ENCODE measurements around the gene TRIM37.

The TRIM37 gene

GRCh38 chr17:59084154-59084553 is 22.5 kb downstream of the TRIM37 start:
- peaks cover 2% of the 10 kb centered on the region; the same call in 1 of the 2 replicates for H3K36me3 ChIP-seq (ENCODE audit: insufficient read depth)
- no peaks in the 10 kb centered on the region for H3K79me2 ChIP-seq (ENCODE audit: insufficient read depth, low read depth)

GRCh38 chr17:59074494-59074893 is 32.2 kb downstream of the TRIM37 start:
- no peak overlapping the region for H3K9ac ChIP-seq
- H3K79me2 ChIP-seq (ENCODE audit: insufficient read depth, low read depth): no peaks in the 10 kb centered on the region
- no peaks in the 10 kb centered on the region for H3K4me1 ChIP-seq (ENCODE audit: low read depth, poor library complexity, severe bottlenecking)
- no peak overlapping the region for H2AFZ ChIP-seq (ENCODE audit: low read depth)
- H3K4me3 ChIP-seq (IDR thresholded peaks at IDR 0.05; ENCODE audit: insufficient read depth, low read depth, low read length): no peak overlapping the region
- H3K27me3 ChIP-seq (ENCODE audit: insufficient read depth, low read depth): no peaks in the 10 kb centered on the region
- H3K4me2 ChIP-seq: no peak overlapping the region
- H4K20me1 ChIP-seq (ENCODE audit: insufficient read depth): no peaks in the 10 kb centered on the region
- no peak overlapping the region for H3K27ac ChIP-seq
- no peak for TF ChIP-seq CTCF (conservative IDR thresholded peaks at IDR 0.05; ENCODE audit: low read depth, low read length)
- peaks cover 8% of the 10 kb centered on the region; the same call in 1 of the 2 replicates for H3K36me3 ChIP-seq (ENCODE audit: insufficient read depth)

More at GRCh38 chr17:59084154-59084553, 22.5 kb downstream of the TRIM37 start:
- no peak overlapping the region for H3K4me2 ChIP-seq
- H3K27me3 ChIP-seq (ENCODE audit: insufficient read depth, low read depth): no peaks in the 10 kb centered on the region
- H3K9ac ChIP-seq: no peak overlapping the region
- no peak for TF ChIP-seq CTCF (conservative IDR thresholded peaks at IDR 0.05; ENCODE audit: low read depth, low read length)
- H4K20me1 ChIP-seq (ENCODE audit: insufficient read depth): no peaks in the 10 kb centered on the region
- H3K4me1 ChIP-seq (ENCODE audit: low read depth, poor library complexity, severe bottlenecking): peaks cover 12% of the 10 kb centered on the region
- no peak overlapping the region for H3K27ac ChIP-seq
- H3K4me3 ChIP-seq (IDR thresholded peaks at IDR 0.05; ENCODE audit: insufficient read depth, low read depth, low read length): no peak overlapping the region
- no peak overlapping the region for H2AFZ ChIP-seq (ENCODE audit: low read depth)

GRCh38 chr17:59073972-59074371 is 32.7 kb downstream of the TRIM37 start:
- Histone ChIP-seq H3K9ac (no peak overlapping the region), H3K27me3 (ENCODE audit: insufficient read depth, low read depth) (no peaks in the 10 kb centered on the region), H3K27ac (no peak overlapping the region), H3K4me2 (no peak overlapping the region), H2AFZ (ENCODE audit: low read depth) (no peak overlapping the region), H3K4me1 (ENCODE audit: low read depth, poor library complexity, severe bottlenecking) (no peaks in the 10 kb centered on the region), H3K4me3 (IDR thresholded peaks at IDR 0.05; ENCODE audit: insufficient read depth, low read depth, low read length) (no peak overlapping the region), H3K36me3 (ENCODE audit: insufficient read depth) (peaks cover 5% of the 10 kb centered on the region; the same call in 1 of the 2 replicates), H4K20me1 (ENCODE audit: insufficient read depth) (no peaks in the 10 kb centered on the region), H3K79me2 (ENCODE audit: insufficient read depth, low read depth) (no peaks in the 10 kb centered on the region)
- TF ChIP-seq CTCF (conservative IDR thresholded peaks at IDR 0.05; ENCODE audit: low read depth, low read length): no peak

GRCh38 chr17:59069856-59070255 is 36.8 kb downstream of the TRIM37 start:
- Histone ChIP-seq H3K36me3 (ENCODE audit: insufficient read depth) (no peaks in the 10 kb centered on the region), H3K4me2 (no peak overlapping the region), H3K9ac (no peak overlapping the region), H2AFZ (ENCODE audit: low read depth) (no peak overlapping the region), H4K20me1 (ENCODE audit: insufficient read depth) (no peaks in the 10 kb centered on the region), H3K79me2 (ENCODE audit: insufficient read depth, low read depth) (no peaks in the 10 kb centered on the region), H3K4me3 (IDR thresholded peaks at IDR 0.05; ENCODE audit: insufficient read depth, low read depth, low read length) (no peak overlapping the region), H3K27ac (no peak overlapping the region), H3K27me3 (ENCODE audit: insufficient read depth, low read depth) (no peaks in the 10 kb centered on the region), H3K4me1 (ENCODE audit: low read depth, poor library complexity, severe bottlenecking) (no peaks in the 10 kb centered on the region)
- no peak for TF ChIP-seq CTCF (conservative IDR thresholded peaks at IDR 0.05; ENCODE audit: low read depth, low read length)

Data from KMS-11 (cell line).